DMS79 (cell line): ENCODE data around the gene RANBP2.
A peak's percentile ranks its signal among the peaks of the same experiment; 100 is the strongest.
"Not testable (repeated sequence)": the region's sequence is repeated elsewhere in the genome, so short reads cannot be mapped to it uniquely, and the experiment has no call there.

Source experiments
- DNase-seq: peaks from one replicate; lab custom pipeline; 2025; lab: John Stamatoyannopoulos, UW

Gene RANBP2

GRCh38 chr2:108719149-108720044 is at the start of gene RANBP2:
RANBP2 (plus strand) TSS chr2:108719482; CDS start chr2:108719607, 125 bp downstream.
- peak; percentile 82 for DNase-seq

GRCh38 chr2:108670282-108670681 is 49.0 kb upstream of the RANBP2 start:
- not testable (repeated sequence) for DNase-seq

- not testable (repeated sequence) for DNase-seq
Measured at GRCh38 chr2:108672200-108672805, 47.0 kb upstream of the RANBP2 start.

GRCh38 chr2:108676522-108676921 is 42.8 kb upstream of the RANBP2 start:
- DNase-seq, result not testable (repeated sequence)

GRCh38 chr2:108677239-108677744 is 42.0 kb upstream of the RANBP2 start:
- not testable (repeated sequence) for DNase-seq

- not testable (repeated sequence) for DNase-seq
Measured at GRCh38 chr2:108678198-108678651, 41.1 kb upstream of the RANBP2 start.

GRCh38 chr2:108680805-108681204 is 38.5 kb upstream of the RANBP2 start:
- not testable (repeated sequence) for DNase-seq

GRCh38 chr2:108688818-108689756 is 30.2 kb upstream of the RANBP2 start:
- DNase-seq, result not testable (repeated sequence)

- not testable (repeated sequence) for DNase-seq
Measured at GRCh38 chr2:108690001-108690400, 29.3 kb upstream of the RANBP2 start.

- DNase-seq, result no peak
Measured at GRCh38 chr2:108691447-108691846, 27.8 kb upstream of the RANBP2 start.

GRCh38 chr2:108701208-108701607 is 18.1 kb upstream of the RANBP2 start:
- DNase-seq, result no peak

GRCh38 chr2:108701806-108702205 is 17.5 kb upstream of the RANBP2 start:
- DNase-seq, result no peak

- DNase-seq, result no peak
Measured at GRCh38 chr2:108704871-108705270, 14.4 kb upstream of the RANBP2 start.

- DNase-seq, result no peak
Measured at GRCh38 chr2:108707300-108707699, 12.0 kb upstream of the RANBP2 start.

GRCh38 chr2:108716971-108717370 is 2.3 kb upstream of the RANBP2 start:
- not testable (repeated sequence) for DNase-seq

GRCh38 chr2:108726048-108726447 is 6.8 kb downstream of the RANBP2 start:
- not testable (repeated sequence) for DNase-seq

GRCh38 chr2:108734656-108735055 is 15.4 kb downstream of the RANBP2 start:
- DNase-seq, result not testable (repeated sequence)

GRCh38 chr2:108757973-108758372 is 38.7 kb downstream of the RANBP2 start:
- DNase-seq, result not testable (repeated sequence)

GRCh38 chr2:108762618-108763017 is 43.3 kb downstream of the RANBP2 start:
- DNase-seq, result not testable (repeated sequence)

GRCh38 chr2:108766671-108767070 is 47.4 kb downstream of the RANBP2 start:
- not testable (repeated sequence) for DNase-seq

- not testable (repeated sequence) for DNase-seq
Measured at GRCh38 chr2:108767859-108768258, 48.6 kb downstream of the RANBP2 start.

GRCh38 chr2:108776475-108776874 is 57.2 kb downstream of the RANBP2 start:
- DNase-seq, result no peak
